KMS-11 (cell line): ENCODE results near the gene CPM.

ENCODE experiments used
- H2AFZ ChIP-seq: fragments of 200-600 bp; sonication (generic); 2 replicates; pipeline ENCODE4 v1.6.1; 2016; ENCODE audit warnings: antibody characterized with exemption, mixed run types, low read depth
- H3K27ac ChIP-seq: fragments of 200-600 bp; sonication (generic); 2 replicates; pipeline ENCODE4 v1.6.1; 2016; ENCODE audit warnings: mild to moderate bottlenecking, mixed run types
- H3K27me3 ChIP-seq: fragments of 200-600 bp; sonication (generic); 2 replicates; pipeline ENCODE4 v1.6.1; 2017; ENCODE audit warnings: mild to moderate bottlenecking, low read depth, mixed run types, moderate library complexity; ENCODE audit not compliant: insufficient read depth
- H3K36me3 ChIP-seq: fragments of 200-600 bp; sonication (generic); 2 replicates; pipeline ENCODE4 v1.6.1; 2017; ENCODE audit warnings: mild to moderate bottlenecking, mixed run types; ENCODE audit not compliant: insufficient read depth
- H3K4me1 ChIP-seq: fragments of 200-600 bp; sonication (generic); 2 replicates; pipeline ENCODE4 v1.6.1; 2016; ENCODE audit warnings: mild to moderate bottlenecking, low read depth, mixed run types; ENCODE audit not compliant: poor library complexity, severe bottlenecking
- H3K4me2 ChIP-seq: fragments of 200-600 bp; sonication (generic); 2 replicates; pipeline ENCODE4 v1.7.0; 2016; ENCODE audit warnings: mild to moderate bottlenecking, mixed run types
- H3K4me3 ChIP-seq: fragments of 200-600 bp; sonication (generic); IDR thresholded peaks from 2 replicates; pipeline ENCODE4 v1.6.1; 2017; ENCODE audit warnings: low read depth, low read length, mixed read lengths; ENCODE audit not compliant: insufficient read depth
- H3K79me2 ChIP-seq: fragments of 200-600 bp; sonication (generic); 2 replicates; pipeline ENCODE4 v1.6.1; 2016; ENCODE audit warnings: low read depth, mixed run types; ENCODE audit not compliant: insufficient read depth
- H3K9ac ChIP-seq: fragments of 200-600 bp; sonication (generic); 2 replicates; pipeline ENCODE4 v1.6.1; 2016; ENCODE audit warnings: mild to moderate bottlenecking, mixed run types
- H4K20me1 ChIP-seq: fragments of 200-600 bp; sonication (generic); 2 replicates; pipeline ENCODE4 v1.6.1; 2016; ENCODE audit warnings: mild to moderate bottlenecking, mixed run types; ENCODE audit not compliant: insufficient read depth
- CTCF ChIP-seq: fragments of 200-600 bp; sonication (generic); conservative IDR thresholded peaks from 2 replicates; pipeline ENCODE4 v1.6.1; 2017; ENCODE audit warnings: low read depth, mild to moderate bottlenecking, antibody characterized with exemption, low read length, moderate library complexity, mixed read lengths

The CPM gene

DNA sequence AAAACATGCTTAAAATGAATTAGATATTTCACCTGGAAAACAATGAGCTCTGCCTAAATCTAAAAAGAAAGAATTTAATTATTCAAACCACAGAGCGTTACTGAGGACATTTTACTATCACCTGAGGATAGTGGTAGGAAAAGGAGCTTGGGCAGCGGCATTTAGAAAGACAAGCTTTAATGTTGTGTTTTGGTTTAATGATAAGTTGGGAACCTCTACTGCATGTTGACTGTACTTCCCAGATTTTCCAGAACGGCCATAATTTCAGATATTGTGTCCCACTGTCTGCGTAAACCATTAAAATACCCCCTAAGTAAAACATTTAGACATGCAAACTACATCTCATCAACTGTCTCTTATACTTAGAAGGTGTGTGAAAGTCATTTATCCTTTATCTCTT lies 55.4 kb downstream of the CPM start:
- Histone ChIP-seq H3K4me2 (no peak overlapping the region), H3K79me2 (no peaks in the 10 kb centered on the region), H2AFZ (no peak overlapping the region), H3K36me3 (no peaks in the 10 kb centered on the region), H3K4me3 (no peak overlapping the region), H3K4me1 (no peaks in the 10 kb centered on the region), H3K27me3 (no peaks in the 10 kb centered on the region), H3K9ac (no peak overlapping the region), H4K20me1 (no peaks in the 10 kb centered on the region), H3K27ac (no peak overlapping the region)
- TF ChIP-seq CTCF = no peak

DNA sequence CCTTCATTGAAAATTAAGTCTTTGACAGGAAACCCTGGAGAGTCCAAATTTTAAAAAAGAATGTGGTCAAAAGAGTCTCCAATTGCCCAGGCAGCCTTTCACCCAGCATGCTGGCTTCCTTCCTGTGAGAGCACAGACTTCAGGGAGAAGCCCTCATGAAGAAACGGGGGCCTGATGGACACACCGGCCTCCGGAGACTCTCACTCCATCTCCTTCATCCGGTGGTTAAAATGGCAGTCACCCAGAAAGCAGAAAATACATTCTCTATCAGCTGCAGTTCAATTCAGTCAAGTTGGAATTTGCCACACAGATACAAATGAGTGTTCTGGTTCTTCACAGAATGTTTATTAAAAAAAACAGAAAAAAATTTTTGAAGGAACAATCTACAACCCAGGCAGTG lies 56.5 kb downstream of the CPM start:
- H2AFZ ChIP-seq = no peak overlapping the region

DNA sequence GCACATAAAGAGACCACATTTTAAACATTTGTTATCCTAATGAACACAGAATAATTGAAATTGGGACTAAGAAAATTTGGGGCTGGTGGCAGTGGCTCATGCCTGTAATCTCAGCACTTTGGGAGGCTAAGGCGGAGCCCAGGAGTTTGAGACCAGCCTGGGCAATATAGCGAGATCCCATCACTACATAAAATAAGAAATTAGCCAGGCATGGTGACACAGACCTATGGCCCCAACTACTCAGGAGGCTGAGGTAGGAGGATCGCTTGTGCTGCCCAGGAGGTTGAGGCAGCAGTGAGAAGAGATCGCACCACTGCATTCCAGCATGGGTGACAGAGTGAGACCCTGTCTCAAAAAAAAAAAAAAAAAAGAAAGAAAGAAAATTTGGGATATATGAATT lies 59.7 kb downstream of the CPM start:
- no peak for TF ChIP-seq CTCF
- H3K36me3 ChIP-seq = no peaks in the 10 kb centered on the region
- no peaks in the 10 kb centered on the region for H3K4me1 ChIP-seq
- H2AFZ ChIP-seq = no peak overlapping the region
- H3K27ac ChIP-seq = no peak overlapping the region
- no peak overlapping the region for H3K9ac ChIP-seq
- H3K4me2 ChIP-seq = no peak overlapping the region
- no peaks in the 10 kb centered on the region for H3K79me2 ChIP-seq
- no peak overlapping the region for H3K4me3 ChIP-seq
- H4K20me1 ChIP-seq = no peaks in the 10 kb centered on the region
- no peaks in the 10 kb centered on the region for H3K27me3 ChIP-seq

More for the DNA sequence above, 56.5 kb downstream of the CPM start:
- H4K20me1 ChIP-seq = no peaks in the 10 kb centered on the region
- no peaks in the 10 kb centered on the region for H3K27me3 ChIP-seq
- H3K27ac ChIP-seq = no peak overlapping the region
- H3K4me1 ChIP-seq = no peaks in the 10 kb centered on the region
- H3K36me3 ChIP-seq = no peaks in the 10 kb centered on the region
- no peak overlapping the region for H3K4me3 ChIP-seq
- H3K4me2 ChIP-seq = no peak overlapping the region
- no peak overlapping the region for H3K9ac ChIP-seq
- no peak for TF ChIP-seq CTCF
- H3K79me2 ChIP-seq = no peaks in the 10 kb centered on the region

DNA sequence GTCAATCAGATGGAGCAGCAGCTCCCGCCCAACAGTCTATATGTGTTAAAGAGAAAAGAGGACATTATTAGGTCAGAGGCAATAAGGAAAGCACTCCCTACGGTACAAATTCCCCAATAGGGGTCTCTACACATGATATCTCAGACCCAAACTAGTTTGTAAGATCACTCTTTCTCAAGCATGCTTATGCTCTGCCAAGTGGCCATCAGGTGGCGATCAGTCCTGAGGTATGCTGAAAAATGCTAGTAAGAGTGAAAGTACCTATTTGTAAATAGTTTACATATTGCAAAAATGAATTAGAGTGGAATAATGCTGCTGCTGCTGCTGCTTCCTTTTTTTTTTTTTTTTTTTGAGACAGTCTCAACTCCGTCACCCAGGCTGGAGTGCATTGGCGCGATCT lies 61.0 kb downstream of the CPM start:
- Histone ChIP-seq H3K4me2 (no peak overlapping the region), H3K79me2 (no peaks in the 10 kb centered on the region), H4K20me1 (no peaks in the 10 kb centered on the region), H3K27me3 (no peaks in the 10 kb centered on the region), H3K27ac (no peak overlapping the region), H2AFZ (no peak overlapping the region), H3K9ac (no peak overlapping the region), H3K4me3 (no peak overlapping the region), H3K36me3 (no peaks in the 10 kb centered on the region), H3K4me1 (no peaks in the 10 kb centered on the region)
- TF ChIP-seq CTCF = peak; percentile 37; the same call in 1 of the 2 replicates

DNA sequence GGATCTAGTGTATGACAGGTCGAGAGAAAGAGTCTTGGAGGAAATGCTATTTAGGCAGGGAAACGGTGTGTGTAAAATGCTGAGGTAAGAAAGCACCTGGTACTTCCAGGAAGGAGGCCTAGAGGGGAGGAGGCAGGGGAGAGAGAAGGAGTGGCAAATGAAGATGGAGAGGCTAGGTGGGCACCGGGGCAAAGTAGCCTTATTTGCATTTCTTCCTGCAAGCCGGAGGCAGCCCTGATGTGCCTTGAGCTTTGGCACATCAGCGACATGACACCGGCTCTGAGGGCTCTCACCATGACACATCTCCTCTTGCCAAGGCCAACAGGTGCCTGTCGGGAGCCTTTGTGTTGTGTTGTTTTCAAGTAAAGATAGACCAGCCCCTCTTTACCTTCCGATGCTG lies 61.6 kb downstream of the CPM start:
- H3K4me1 ChIP-seq = no peaks in the 10 kb centered on the region
- no peaks in the 10 kb centered on the region for H3K36me3 ChIP-seq
- no peak for TF ChIP-seq CTCF
- H3K4me2 ChIP-seq = no peak overlapping the region
- H3K4me3 ChIP-seq = no peak overlapping the region
- no peaks in the 10 kb centered on the region for H3K79me2 ChIP-seq
- H2AFZ ChIP-seq = no peak overlapping the region
- H3K27me3 ChIP-seq = no peaks in the 10 kb centered on the region
- H3K27ac ChIP-seq = no peak overlapping the region
- H3K9ac ChIP-seq = no peak overlapping the region
- no peaks in the 10 kb centered on the region for H4K20me1 ChIP-seq
